Stimulated activated CD8-positive, alpha-beta memory T cell treated with anti-CD3 and anti-CD28 coated beads, Interleukin-2, amount 100 ng/mL, for 48 hours (primary cell): ENCODE results near the gene RUNX1.

Source experiments
- DNase-seq, 2 donors: peaks; one replicate each; pipeline ENCODE4 v3.0.0-alpha.2; 2020; ENCODE audit warnings: low read depth in 2 of 2

RUNX1 gene

DNA sequence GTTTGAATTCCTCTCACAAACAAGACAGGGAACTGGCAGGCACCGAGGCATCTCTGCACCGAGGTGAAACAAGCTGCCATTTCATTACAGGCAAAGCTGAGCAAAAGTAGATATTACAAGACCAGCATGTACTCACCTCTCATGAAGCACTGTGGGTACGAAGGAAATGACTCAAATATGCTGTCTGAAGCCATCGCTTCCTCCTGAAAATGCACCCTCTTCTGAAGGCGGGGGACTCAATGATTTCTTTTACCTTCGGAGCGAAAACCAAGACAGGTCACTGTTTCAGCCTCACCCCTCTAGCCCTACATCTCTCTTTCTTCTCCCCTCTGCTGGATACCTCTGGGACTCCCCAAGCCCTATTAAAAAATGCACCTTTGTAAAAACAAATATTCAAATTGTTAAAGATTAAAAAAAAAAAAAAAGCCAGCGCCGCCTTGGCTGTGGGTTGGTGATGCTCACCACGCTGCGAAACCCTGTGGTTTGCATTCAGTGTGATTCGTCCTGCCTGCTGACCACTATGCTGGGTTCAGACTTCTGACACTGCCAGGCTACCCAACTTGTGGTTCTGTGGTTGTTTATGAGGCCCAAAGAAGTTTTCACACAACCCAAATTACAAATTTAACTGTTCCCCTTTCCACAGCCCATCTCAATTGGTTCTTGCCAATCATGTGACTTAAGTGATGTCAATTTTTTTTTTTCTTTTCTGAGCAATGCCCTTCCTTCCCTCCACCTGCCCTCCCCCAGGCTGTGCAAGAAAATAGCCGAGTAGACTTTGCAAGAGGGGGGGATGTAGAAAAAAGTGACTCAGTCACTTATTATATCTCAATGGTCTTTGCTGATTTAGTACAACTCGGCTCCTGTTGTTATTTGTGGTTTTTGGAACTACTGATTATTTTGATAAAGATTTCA lies at the start of gene RUNX1:
TSS of gene RUNX1 (minus strand) at position 597 of the 912 bp plus-strand sequence.
- DNase-seq, result peak; percentile 58 to 72

DNA sequence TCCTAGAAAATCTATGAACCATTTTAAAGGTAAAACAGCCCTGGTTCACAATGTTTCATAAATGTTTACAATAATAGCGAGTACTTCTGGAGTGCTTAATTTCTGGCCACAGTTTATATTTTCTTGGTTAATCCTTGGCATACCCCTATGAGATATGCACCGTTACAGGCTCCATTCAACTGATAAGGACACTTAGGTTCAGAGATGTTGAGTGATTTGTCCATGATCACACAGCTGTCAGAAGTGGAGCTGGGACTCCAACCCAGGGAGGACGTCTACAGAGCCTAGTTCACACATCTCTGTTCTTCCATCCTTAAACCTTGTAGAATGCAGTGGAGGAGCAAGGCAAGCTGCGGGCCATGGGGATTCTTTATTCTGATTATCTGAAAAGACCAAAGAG lies 48.4 kb upstream of the RUNX1 start:
- DNase-seq, result no peak

DNA sequence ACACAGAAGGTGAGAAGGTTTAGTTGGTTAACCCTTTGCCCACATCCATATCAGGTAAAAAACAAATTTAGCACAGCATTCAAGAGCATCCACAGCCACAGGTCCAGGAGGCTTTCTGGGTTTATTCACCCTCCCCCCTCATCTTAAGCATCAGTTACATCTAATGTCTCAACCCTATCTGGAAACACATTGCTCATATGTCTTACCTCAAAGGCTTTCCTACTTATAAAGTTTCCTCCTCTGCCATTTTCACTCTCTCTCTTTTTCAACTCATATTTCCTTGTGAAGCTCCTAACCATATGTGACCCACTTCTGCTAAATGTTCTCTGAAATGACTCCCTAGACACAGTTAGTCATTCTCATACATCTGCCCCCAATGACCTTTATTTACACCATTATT lies 47.9 kb upstream of the RUNX1 start:
- DNase-seq, result no peak

DNA sequence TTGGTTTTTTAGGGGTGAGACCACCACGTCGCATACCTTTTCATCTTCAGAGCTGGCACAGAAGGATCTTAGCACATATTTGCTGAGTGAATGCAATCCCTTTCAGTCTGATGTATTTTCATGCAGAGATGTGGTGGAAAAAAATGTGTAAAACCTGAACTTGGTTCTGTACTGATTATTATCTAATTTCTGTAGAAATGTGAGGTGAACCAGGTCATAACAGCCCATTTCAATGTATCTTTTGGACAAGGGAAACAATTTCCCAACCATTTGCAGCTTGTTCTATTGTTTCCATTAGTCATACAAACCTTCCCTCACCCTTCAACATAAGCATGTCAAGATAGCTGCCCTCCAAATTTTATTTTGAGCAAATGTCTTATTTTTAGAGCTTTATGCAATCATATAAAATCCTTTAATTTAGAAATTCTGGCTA lies 46.8 kb upstream of the RUNX1 start:
- no peak for DNase-seq

DNA sequence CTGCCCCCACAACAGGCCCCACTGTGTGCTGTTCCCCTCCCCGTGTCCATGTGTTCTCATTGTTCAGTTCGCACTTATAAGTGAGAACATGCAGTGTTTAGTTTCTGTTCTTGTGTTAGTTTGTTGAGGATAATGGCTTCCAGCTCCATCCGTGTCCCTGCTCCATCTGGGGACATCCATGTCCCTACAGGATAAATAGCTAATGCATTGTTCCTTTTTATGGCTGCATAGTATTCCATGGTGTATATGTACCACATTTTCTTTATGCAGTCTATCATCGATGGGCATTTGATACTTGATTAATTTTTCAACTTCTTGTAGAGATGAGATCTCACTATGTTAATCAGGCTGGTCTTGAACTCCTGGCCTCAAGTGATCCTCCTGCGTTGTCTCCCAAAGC lies 44.4 kb upstream of the RUNX1 start:
- no peak for DNase-seq

DNA sequence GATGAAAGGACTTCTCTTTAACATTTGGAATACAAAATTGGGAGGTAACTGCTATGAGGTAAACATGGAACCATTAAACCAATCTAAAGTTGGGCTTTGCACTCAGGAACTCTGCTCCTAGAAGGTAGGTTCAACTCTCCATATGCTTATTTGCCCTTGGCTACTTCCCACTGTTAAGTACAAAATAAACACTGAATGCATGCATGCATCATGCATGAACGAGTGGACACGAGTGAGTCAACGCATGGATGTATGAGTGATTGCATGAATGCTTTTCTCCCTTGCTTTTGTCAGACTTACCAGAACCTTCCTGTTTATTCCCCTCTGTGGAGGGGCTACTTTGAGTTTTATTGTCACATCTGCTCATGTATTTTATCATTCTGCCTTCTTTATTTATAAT lies 42.4 kb upstream of the RUNX1 start:
- DNase-seq, result no peak

DNA sequence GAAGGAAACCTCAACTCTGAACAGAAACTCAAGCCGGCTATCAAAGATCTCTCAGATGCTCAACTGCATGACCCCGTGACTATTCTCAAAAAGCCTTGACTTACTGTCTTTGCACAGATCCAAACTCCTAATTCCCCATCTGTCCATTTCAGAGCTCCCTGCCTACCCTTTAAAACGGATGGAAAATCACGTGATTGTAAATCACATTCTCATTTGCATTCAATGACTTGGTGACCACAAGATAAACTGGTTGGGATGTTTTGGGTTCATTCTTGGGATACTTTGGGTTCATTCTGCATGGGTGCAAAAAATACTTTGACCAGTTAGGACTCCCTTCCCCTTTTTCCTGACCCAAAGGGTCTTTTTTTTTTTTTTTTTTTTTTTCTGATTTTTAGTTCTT lies 41.3 kb upstream of the RUNX1 start:
- DNase-seq, result no peak

DNA sequence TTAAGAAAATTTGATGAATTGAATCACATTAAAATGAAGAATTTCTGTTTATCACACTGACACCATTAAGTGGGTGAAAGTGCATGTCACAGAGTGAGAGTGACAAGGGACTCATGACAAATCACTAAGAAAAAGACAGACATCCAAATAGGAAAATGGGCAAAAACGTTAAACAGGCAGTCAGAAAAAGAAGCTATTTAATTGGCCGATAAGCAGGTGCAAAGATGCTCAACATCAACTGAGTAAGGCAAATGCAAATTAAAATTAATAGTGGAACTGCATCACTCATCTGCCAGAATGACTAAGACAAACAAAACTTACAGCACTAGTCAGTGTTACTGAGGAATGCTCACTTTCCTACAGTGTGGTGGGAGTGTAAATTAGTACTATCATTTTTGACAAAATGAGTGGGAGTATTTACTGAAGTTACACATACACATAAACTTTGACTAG lies 39.2 kb upstream of the RUNX1 start:
- DNase-seq, result no peak

DNA sequence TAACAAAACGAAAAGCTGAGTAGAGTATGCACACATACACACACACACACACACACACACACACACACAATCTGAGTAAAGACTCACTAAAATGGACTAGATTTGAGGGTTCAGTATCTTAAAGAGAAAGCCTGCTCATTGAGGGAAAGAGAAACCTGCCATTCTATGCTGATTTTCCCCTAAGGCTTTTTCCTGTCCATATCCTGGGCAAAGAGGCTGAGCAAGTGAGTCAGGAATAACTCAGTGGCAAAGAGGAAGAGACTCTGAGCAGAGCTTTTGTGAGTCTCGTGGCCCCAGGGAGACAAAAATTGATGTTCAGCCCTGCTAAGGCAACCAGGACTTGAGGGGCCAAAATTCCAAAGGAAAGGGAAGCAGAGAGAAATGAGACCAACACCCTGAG lies 37.3 kb upstream of the RUNX1 start:
- no peak for DNase-seq

DNA sequence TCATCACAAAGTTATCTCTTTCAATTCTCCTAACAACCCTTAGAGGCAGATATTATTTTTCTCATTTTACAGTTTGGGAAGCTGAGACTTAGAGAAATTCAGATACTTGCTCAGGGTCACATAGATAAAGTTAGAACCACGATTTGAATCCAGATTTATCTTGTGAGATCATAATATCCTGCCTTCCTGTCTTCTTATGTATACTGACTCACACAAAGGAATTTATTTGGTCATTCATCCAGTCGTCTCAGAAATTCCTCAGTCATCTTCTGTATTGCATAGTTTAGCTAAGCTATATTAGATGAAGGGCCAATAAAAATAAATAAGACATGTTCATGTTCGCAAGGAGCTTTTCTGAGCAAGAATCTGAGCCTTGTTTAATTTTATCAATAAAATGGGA lies 35.8 kb upstream of the RUNX1 start:
- DNase-seq, result no peak

DNA sequence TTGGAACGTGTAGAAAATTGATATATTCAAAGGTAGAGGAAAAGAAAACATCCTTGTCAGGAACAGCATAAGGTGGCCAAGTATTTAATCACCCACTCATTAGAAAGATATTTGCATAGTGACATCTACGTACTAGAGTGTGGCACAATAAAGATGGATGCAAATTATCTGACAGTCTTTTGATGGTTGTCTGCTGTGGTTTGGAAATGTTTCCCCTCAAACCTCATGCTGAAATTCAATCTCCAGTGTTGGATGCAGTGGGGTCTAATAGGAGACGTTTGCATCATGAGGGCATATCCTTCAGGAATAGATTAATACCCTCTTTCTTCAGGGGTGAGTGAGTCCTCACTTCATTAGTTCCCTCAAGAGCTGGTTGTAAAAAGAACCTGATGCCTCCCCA lies 34.1 kb upstream of the RUNX1 start:
- no peak for DNase-seq

DNA sequence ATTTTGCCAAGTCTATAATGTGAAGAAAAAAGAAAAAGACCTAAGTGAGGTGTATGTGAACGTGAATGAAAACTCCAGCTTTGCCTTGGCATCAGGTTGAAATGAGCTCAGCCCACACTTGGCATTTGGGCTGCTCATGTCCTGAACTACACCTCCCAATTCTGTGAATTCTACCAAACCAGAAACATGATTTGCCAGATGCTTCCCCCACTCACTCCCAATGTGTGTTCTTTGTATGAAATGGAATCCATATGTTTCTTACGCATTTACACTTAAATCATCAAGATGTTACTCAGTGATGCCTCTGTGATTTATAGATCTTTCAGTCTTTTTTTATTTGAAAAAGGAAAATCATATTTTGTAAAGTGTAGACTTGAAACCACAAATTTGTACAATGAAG lies 32.8 kb upstream of the RUNX1 start:
- no peak for DNase-seq

DNA sequence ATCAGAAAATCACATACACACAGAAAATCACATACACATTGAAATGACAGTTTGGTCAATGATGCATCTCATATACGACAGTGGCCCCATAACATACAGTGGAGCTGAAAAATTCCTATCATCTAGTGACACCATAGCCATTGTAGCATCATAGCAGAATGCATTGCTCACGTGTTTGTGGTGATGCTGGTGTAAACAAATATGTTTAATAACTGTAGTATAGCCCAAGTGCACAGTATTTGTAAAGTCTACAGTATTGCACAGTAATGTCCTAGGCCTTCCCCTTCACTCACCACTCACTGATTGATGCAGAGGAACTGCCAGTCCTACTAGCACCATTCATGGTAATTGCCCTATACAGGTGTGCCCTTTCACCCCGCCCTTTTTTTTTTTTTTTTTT lies 30.1 kb upstream of the RUNX1 start:
- no peak for DNase-seq

DNA sequence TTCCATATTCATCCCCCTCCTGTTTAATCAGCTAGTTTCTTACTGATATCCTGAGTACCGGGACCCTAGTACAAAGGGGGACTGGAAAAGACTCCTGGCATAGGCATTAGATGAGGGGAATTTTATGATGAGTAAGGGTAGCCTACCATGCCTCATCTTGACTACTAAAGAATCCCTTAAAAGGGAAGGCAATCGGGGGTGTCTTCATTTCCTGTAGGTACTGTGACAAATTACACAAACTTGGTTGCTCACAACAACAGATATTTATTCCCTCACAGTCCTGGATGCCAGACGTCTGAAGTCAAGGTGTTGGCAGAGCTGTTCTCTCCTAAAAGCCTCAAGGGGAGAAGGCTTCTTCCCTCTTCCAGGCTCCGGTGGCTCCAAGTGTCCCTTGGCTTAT lies 28.9 kb upstream of the RUNX1 start:
- DNase-seq, result no peak

DNA sequence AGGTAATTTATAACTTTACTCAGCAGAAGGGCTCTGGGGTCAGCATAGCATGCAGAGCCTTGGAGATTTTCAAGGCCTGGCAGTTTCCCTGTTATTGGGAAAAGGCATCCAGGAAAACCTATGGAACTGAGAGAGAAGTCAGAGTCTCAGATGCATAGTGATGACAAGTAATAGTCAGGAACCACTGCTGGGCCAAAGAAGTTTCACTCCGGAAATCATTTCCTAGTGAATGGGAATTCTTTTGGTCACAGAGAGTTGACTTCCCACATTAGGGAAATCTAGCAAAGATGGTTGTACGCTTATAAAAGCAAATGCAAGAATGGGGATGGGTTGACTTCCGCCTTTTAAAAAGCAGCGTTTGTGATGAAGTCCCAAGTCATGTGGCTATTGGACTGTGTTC lies 28.4 kb upstream of the RUNX1 start:
- no peak for DNase-seq

DNA sequence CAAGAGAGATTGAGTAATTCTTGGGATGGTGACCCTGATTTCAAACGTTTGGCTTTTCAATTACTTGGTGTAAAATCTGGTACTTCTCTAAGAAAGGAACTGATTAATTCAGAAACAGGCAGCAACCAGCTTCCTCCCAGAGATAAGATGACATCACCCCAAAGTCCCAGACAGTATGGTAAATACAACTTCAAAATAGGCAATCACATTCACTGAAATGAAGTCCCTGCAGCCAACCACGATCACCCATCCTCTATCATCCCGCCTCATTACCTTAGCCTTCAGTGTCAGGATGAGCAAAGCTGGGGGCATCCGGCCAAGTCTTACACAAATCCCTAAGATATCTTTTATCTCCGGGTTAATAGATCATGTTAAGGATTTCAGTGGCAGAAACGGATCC lies 26.4 kb upstream of the RUNX1 start:
- DNase-seq, result no peak

DNA sequence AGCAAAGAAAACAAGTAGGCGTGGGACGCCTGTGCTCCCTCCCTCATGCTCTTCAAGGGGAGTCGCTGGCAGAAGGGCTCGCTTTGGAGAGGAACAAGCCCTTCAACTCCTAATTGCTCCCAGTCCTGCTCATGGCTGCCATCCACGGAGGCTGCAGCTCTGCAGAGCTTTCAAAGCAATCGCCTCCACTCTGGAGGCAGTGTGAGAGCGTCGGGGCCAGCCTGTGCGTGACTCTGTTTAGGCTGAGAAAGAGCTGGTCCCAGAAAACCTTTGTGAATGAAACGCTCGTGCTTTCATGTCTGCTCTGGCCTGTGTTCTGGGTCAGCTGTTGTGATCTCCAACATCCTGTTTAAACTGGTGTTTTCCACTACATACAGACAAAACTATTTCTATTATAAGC lies 23.9 kb upstream of the RUNX1 start:
- DNase-seq, result no peak

DNA sequence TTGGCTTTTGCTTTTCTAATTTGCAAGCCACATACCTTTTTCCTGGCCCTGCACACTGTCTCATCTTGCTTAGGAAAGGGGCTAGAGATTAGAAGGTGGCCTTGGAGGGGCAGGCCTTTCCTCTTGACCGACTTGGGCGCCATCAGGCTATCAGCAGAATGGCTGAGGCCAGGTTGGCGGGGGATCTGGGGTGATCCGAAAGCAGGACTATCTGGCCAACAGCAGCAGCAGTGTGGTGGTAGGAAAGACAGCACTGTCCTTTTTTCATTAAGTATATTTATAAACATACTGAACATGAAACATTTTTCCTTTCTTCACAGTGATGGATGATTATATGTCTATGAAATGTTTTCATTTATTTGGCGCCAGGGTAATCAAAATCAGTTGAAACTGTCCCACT lies 23.5 kb upstream of the RUNX1 start:
- DNase-seq, result no peak

DNA sequence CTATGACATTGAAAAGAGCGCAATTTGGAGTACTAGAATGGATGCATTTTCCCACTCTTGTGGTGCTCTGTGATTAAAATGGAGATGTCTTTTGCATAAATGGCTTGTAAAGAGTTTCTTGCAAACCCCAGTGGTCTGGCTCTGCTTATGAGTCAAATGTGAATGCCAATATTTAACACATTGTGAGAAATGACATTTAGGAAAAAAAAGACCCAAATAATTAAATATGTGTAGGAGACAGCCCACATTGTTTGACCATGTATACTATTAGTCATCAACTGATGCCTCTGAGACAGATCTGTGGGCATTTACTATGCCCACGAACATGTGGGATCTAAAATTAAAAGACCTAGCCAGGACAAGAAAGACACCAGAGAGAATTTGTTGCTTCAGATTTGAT lies 22.2 kb upstream of the RUNX1 start:
- no peak for DNase-seq

DNA sequence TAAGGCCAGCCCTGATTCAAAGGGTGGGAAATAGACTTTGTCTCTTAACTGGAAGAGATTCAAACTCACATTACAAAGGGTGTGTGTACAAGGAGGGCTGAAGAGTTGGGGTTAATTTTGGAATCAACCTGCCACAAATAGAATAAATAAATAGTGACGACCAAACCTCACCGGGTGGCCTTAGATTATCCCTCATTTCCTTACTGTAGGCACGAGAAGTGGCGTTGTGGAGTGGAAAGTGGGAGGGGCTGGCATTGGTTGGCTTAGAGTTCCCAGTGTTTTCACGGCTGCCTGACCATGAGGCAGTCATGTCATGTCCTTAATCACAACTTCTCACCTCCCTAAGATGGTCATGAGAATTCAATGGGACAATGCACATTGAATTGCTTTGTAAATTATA lies 21.3 kb upstream of the RUNX1 start:
- DNase-seq, result no peak

DNA sequence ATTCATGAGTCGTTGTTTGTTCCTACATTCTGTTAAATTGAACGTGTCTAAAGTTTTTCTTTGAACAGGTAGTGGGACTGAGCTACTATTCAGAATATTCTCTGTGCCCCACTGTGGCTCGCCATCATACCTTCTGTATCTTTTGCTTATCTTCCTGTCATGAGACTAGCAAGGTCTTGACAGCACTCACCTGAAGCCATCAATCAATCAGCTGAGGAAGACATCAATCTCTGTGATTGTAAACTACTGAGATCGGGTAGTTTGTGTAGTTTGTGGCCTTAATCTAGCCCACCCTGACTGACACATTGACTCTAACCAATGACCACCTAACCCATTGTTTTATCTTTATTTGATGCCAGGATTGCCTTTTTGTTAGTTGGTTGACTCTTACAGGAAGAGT lies 17.7 kb upstream of the RUNX1 start:
- DNase-seq, result no peak

DNA sequence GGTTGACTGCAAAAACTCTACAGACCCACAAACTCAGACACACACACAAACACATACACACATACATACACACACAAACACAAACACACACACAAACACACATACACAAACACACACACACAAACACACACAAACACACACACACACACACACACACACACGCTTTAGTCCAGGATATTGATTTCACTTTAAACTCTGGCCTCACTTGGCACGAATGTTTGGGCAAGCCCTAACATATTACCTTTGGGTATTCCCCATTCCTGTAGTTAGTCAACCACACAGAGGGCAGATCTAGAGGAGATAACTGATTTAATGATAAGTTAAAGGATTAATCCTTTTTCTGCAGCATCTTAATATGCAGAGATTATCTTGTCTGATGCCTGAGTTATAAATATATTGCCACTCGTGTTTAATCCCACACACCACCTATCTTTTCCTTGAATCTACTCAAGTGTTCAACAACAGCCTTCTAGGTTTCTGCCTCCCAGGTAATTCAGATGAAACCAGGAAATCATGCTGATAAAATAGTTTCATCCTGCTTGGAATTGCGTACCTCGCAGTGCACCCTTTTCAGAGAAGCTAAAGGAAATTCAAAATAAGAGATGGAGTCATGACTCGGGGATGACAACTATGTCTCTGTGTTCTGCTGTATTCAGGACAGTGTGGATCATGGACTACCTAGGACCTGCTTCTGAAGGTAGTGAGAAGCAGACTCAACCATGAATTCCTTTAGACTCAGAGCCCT lies 14.5 kb upstream of the RUNX1 start:
- no peak for DNase-seq

DNA sequence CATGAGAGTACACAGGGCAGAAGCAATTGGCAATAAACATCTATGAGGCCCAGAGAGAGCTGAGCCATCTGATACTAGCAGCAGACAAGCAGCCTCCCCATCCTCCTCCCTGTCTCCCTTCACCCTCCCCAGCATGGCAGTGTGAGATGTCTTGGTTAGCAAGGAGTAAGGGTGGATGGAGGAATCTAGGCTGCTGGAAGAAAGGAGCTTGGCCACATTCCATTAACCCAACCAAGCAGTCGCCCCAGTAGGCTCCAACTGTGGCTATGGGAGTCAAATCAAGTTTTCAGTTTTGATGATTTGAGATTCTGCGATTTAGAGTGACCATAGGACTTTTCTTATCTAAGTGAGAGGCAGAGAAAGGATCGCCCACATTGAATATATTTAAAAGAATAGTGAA lies 12.9 kb upstream of the RUNX1 start:
- no peak for DNase-seq
